ENCODE measurements around the gene PNPO.
A peak's percentile ranks its signal among the peaks of the same experiment; 100 is the strongest.
"Not testable (repeated sequence)": the region's sequence is repeated elsewhere in the genome, so short reads cannot be mapped to it uniquely, and the experiment has no call there.

PNPO gene

GRCh38 chr17:47907932-47908562 lies 33.3 kb upstream of the PNPO start:
- Mint-ChIP-seq H3K36me3 (peaks cover 17% of the 10 kb centered on the region), H3K27me3 (no peaks in the 10 kb centered on the region)
- no peak for DNase-seq (ENCODE audit: low spot score in 2 of 2)

GRCh38 chr17:47913050-47913449 lies 28.3 kb upstream of the PNPO start:
- H3K27ac Mint-ChIP-seq, result no peak overlapping the region
- H3K36me3 Mint-ChIP-seq, result peaks cover 14% of the 10 kb centered on the region
- DNase-seq (ENCODE audit: low spot score in 2 of 2), result no peak
- H3K4me3 Mint-ChIP-seq, result no peak overlapping the region
- H3K4me1 Mint-ChIP-seq, result peaks cover 2% of the 10 kb centered on the region
- no peaks in the 10 kb centered on the region for H3K27me3 Mint-ChIP-seq
- no peaks in the 10 kb centered on the region for H3K9me3 Mint-ChIP-seq
- no peak for ATAC-seq (ENCODE audit: low read depth)

More at GRCh38 chr17:47907932-47908562, 33.3 kb upstream of the PNPO start:
- H3K4me3 Mint-ChIP-seq, result no peak overlapping the region
- peaks cover 22% of the 10 kb centered on the region for H3K4me1 Mint-ChIP-seq
- no peaks in the 10 kb centered on the region for H3K9me3 Mint-ChIP-seq
- H3K27ac Mint-ChIP-seq, result no peak overlapping the region
- ATAC-seq (ENCODE audit: low read depth), result no peak

GRCh38 chr17:47914306-47914948 lies 26.9 kb upstream of the PNPO start:
- no peak overlapping the region for H3K27ac Mint-ChIP-seq
- no peak for DNase-seq (ENCODE audit: low spot score in 2 of 2)
- no peak overlapping the region for H3K4me3 Mint-ChIP-seq
- no peaks in the 10 kb centered on the region for H3K9me3 Mint-ChIP-seq
- H3K36me3 Mint-ChIP-seq, result peaks cover 12% of the 10 kb centered on the region
- no peak for ATAC-seq (ENCODE audit: low read depth)
- no peaks in the 10 kb centered on the region for H3K4me1 Mint-ChIP-seq
- H3K27me3 Mint-ChIP-seq, result no peaks in the 10 kb centered on the region

- peaks cover 16% of the 10 kb centered on the region for H3K36me3 Mint-ChIP-seq
- H3K9me3 Mint-ChIP-seq, result no peaks in the 10 kb centered on the region
- no peaks in the 10 kb centered on the region for H3K27me3 Mint-ChIP-seq
- no peak overlapping the region for H3K4me3 Mint-ChIP-seq
- DNase-seq (ENCODE audit: low spot score in 2 of 2) (no peak), ATAC-seq (ENCODE audit: low read depth) (no peak)
- H3K4me1 Mint-ChIP-seq, result no peaks in the 10 kb centered on the region
- peak overlapping the region; percentile 21 for H3K27ac Mint-ChIP-seq
These were observed 25.5 kb upstream of the PNPO start for GRCh38 chr17:47915776-47916398.

GRCh38 chr17:47916489-47917208 lies 24.7 kb upstream of the PNPO start:
- ATAC-seq (ENCODE audit: low read depth), result no peak
- Mint-ChIP-seq H3K36me3 (peaks cover 17% of the 10 kb centered on the region), H3K27ac (peak overlapping the region; percentile 21)

GRCh38 chr17:47917581-47917980 lies 23.8 kb upstream of the PNPO start:
- Mint-ChIP-seq H3K4me3 (no peak overlapping the region), H3K27me3 (no peaks in the 10 kb centered on the region), H3K36me3 (peaks cover 22% of the 10 kb centered on the region), H3K27ac (no peak overlapping the region), H3K9me3 (no peaks in the 10 kb centered on the region), H3K4me1 (no peaks in the 10 kb centered on the region)
- DNase-seq (ENCODE audit: low spot score in 2 of 2) (no peak), ATAC-seq (ENCODE audit: low read depth) (no peak)

More at GRCh38 chr17:47916489-47917208, 24.7 kb upstream of the PNPO start:
- Mint-ChIP-seq H3K27me3 (no peaks in the 10 kb centered on the region), H3K4me3 (no peak overlapping the region), H3K9me3 (no peaks in the 10 kb centered on the region), H3K4me1 (no peaks in the 10 kb centered on the region)
- no peak for DNase-seq (ENCODE audit: low spot score in 2 of 2)

GRCh38 chr17:47918006-47918405 lies 23.4 kb upstream of the PNPO start:
- Mint-ChIP-seq H3K4me3 (no peak overlapping the region), H3K27ac (no peak overlapping the region), H3K9me3 (no peaks in the 10 kb centered on the region), H3K27me3 (no peaks in the 10 kb centered on the region), H3K4me1 (no peaks in the 10 kb centered on the region), H3K36me3 (peaks cover 22% of the 10 kb centered on the region)
- DNase-seq (ENCODE audit: low spot score in 2 of 2) (no peak), ATAC-seq (ENCODE audit: low read depth) (no peak)

GRCh38 chr17:47918991-47919390 lies 22.4 kb upstream of the PNPO start:
- H3K4me1 Mint-ChIP-seq, result no peaks in the 10 kb centered on the region
- no peaks in the 10 kb centered on the region for H3K27me3 Mint-ChIP-seq
- no peaks in the 10 kb centered on the region for H3K9me3 Mint-ChIP-seq
- H3K36me3 Mint-ChIP-seq, result peaks cover 29% of the 10 kb centered on the region
- no peak overlapping the region for H3K27ac Mint-ChIP-seq
- no peak for DNase-seq (ENCODE audit: low spot score in 2 of 2)
- H3K4me3 Mint-ChIP-seq, result no peak overlapping the region
- no peak for ATAC-seq (ENCODE audit: low read depth)

GRCh38 chr17:47919889-47920288 lies 21.5 kb upstream of the PNPO start:
- not testable (repeated sequence) for H3K9me3 Mint-ChIP-seq; H3K4me1 Mint-ChIP-seq; H3K4me3 Mint-ChIP-seq; ATAC-seq (ENCODE audit: low read depth); H3K27me3 Mint-ChIP-seq; DNase-seq (ENCODE audit: low spot score in 2 of 2)
- Mint-ChIP-seq H3K36me3 (peaks cover 30% of the 10 kb centered on the region), H3K27ac (peak overlapping the region; percentile 7)

- H3K9me3 Mint-ChIP-seq, result no peaks in the 10 kb centered on the region
- no peak for DNase-seq (ENCODE audit: low spot score in 2 of 2)
- H3K27me3 Mint-ChIP-seq, result no peaks in the 10 kb centered on the region
These were observed 16.3 kb upstream of the PNPO start for GRCh38 chr17:47924785-47925677.

GRCh38 chr17:47925678-47925988 lies 15.7 kb upstream of the PNPO start:
- Mint-ChIP-seq H3K4me3 (no peak overlapping the region), H3K36me3 (peaks cover 37% of the 10 kb centered on the region), H3K4me1 (no peaks in the 10 kb centered on the region), H3K9me3 (no peaks in the 10 kb centered on the region), H3K27me3 (no peaks in the 10 kb centered on the region), H3K27ac (no peak overlapping the region)
- ATAC-seq (ENCODE audit: low read depth), result no peak
- DNase-seq (ENCODE audit: low spot score in 2 of 2), result no peak

More at GRCh38 chr17:47924785-47925677, 16.3 kb upstream of the PNPO start:
- Mint-ChIP-seq H3K4me3 (no peak overlapping the region), H3K27ac (no peak overlapping the region), H3K4me1 (no peaks in the 10 kb centered on the region), H3K36me3 (peaks cover 37% of the 10 kb centered on the region)
- ATAC-seq (ENCODE audit: low read depth), result no peak

- Mint-ChIP-seq H3K4me1 (no peaks in the 10 kb centered on the region), H3K27ac (no peak overlapping the region), H3K4me3 (no peak overlapping the region), H3K36me3 (peaks cover 30% of the 10 kb centered on the region), H3K27me3 (no peaks in the 10 kb centered on the region), H3K9me3 (no peaks in the 10 kb centered on the region)
- DNase-seq (ENCODE audit: low spot score in 2 of 2) (no peak), ATAC-seq (ENCODE audit: low read depth) (no peak)
These were observed 13.5 kb upstream of the PNPO start for GRCh38 chr17:47927821-47928400.

- Mint-ChIP-seq H3K9me3 (no peaks in the 10 kb centered on the region), H3K36me3 (peaks cover 27% of the 10 kb centered on the region), H3K4me3 (no peak overlapping the region), H3K27ac (no peak overlapping the region), H3K27me3 (no peaks in the 10 kb centered on the region), H3K4me1 (no peaks in the 10 kb centered on the region)
- DNase-seq (ENCODE audit: low spot score in 2 of 2) (no peak), ATAC-seq (ENCODE audit: low read depth) (no peak)
These were observed 13.0 kb upstream of the PNPO start for GRCh38 chr17:47928415-47928814.

Measured in memory B cell (primary cell).